G401 (cell line): ENCODE data around the gene ARID1B. TPM values are rescaled to one million over a fixed set of nuclear protein-coding genes. Genes with fewer than 3 reads are reported as not detected.

Source experiments
- DNase-seq: peaks from one replicate; pipeline ENCODE4 v3.0.0-alpha.2; 2015; ENCODE audit warnings: low spot score
- in situ Hi-C: cut with HindIII; loops from 2 replicates; pipeline ENCODE4 v1.10.0; 2016; ENCODE audit warnings: low sequenced_read_pairs, mixed read lengths
- total RNA-seq: library from RNA; depleted of rRNA; stranded (reverse); fragments of >200 nt; shearing (Covaris generic); gene quantifications from 2 replicates; pipeline ENCODE4 v1.2.3, GENCODE V29; 2014

Gene ARID1B
- total RNA-seq, 1 experiment from 2014 or later, result 24.3 TPM

GRCh38 chr6:157089258-157089657 lies 312.1 kb downstream of the ARID1B start:
- no peak for DNase-seq
- in situ Hi-C loops, result no loop called here

- DNase-seq, result no peak
- in situ Hi-C loops, result no loop called here
These were observed 312.7 kb downstream of the ARID1B start for GRCh38 chr6:157089851-157090250.

- DNase-seq, result no peak
- in situ Hi-C loops, result no loop called here
These were observed 313.6 kb downstream of the ARID1B start for GRCh38 chr6:157090736-157091135.

- DNase-seq, result peak; percentile 65
- in situ Hi-C loops, result no loop called here
These were observed 314.1 kb downstream of the ARID1B start for GRCh38 chr6:157091243-157091642.

- peak; percentile 83 for DNase-seq
- in situ Hi-C loops, result no loop called here
These were observed 314.8 kb downstream of the ARID1B start for GRCh38 chr6:157091856-157092460.

GRCh38 chr6:157092736-157093135 lies 315.6 kb downstream of the ARID1B start:
- in situ Hi-C loops, result no loop called here
- no peak for DNase-seq

GRCh38 chr6:157093536-157093935 lies 316.4 kb downstream of the ARID1B start:
- DNase-seq, result no peak
- in situ Hi-C loops, result no loop called here

- no peak for DNase-seq
- in situ Hi-C loops, result no loop called here
These were observed 316.9 kb downstream of the ARID1B start for GRCh38 chr6:157094038-157094437.

GRCh38 chr6:157095084-157095483 lies 317.9 kb downstream of the ARID1B start:
- DNase-seq, result no peak
- in situ Hi-C loops, result no loop called here

GRCh38 chr6:157095569-157095968 lies 318.4 kb downstream of the ARID1B start:
- DNase-seq, result no peak
- in situ Hi-C loops, result no loop called here

GRCh38 chr6:157096105-157096504 lies 318.9 kb downstream of the ARID1B start:
- no peak for DNase-seq
- in situ Hi-C loops, result no loop called here

GRCh38 chr6:157096522-157096921 lies 319.3 kb downstream of the ARID1B start:
- in situ Hi-C loops, result no loop called here

GRCh38 chr6:157097255-157097955 lies 320.2 kb downstream of the ARID1B start:
- in situ Hi-C loops, result no loop called here

More at GRCh38 chr6:157096522-157096921, 319.3 kb downstream of the ARID1B start:
- DNase-seq, result no peak

GRCh38 chr6:157098999-157099398 lies 321.8 kb downstream of the ARID1B start:
- DNase-seq, result no peak
- in situ Hi-C loops, result no loop called here

More at GRCh38 chr6:157097255-157097955, 320.2 kb downstream of the ARID1B start:
- peak; percentile 63 for DNase-seq

GRCh38 chr6:157099912-157100593 lies 322.9 kb downstream of the ARID1B start:
- in situ Hi-C loops, result no loop called here
- no peak for DNase-seq

- in situ Hi-C loops, result no loop called here
- DNase-seq, result no peak
These were observed 324.0 kb downstream of the ARID1B start for GRCh38 chr6:157101166-157101565.

GRCh38 chr6:157104803-157105202 lies 327.6 kb downstream of the ARID1B start:
- in situ Hi-C loops, result no loop called here
- DNase-seq, result no peak

GRCh38 chr6:157106487-157106886 lies 329.3 kb downstream of the ARID1B start:
- in situ Hi-C loops, result no loop called here
- no peak for DNase-seq

GRCh38 chr6:157107571-157107914 lies 330.4 kb downstream of the ARID1B start:
- DNase-seq, result no peak
- in situ Hi-C loops, result no loop called here

- in situ Hi-C loops, result no loop called here
- DNase-seq, result no peak
These were observed 330.9 kb downstream of the ARID1B start for GRCh38 chr6:157107915-157108651.
